ENCODE results near the gene CTXN1.

GRCh38 chr19:7895565-7895964 lies 30.4 kb downstream of the CTXN1 start:
- TF ChIP-seq, protein P1, sequence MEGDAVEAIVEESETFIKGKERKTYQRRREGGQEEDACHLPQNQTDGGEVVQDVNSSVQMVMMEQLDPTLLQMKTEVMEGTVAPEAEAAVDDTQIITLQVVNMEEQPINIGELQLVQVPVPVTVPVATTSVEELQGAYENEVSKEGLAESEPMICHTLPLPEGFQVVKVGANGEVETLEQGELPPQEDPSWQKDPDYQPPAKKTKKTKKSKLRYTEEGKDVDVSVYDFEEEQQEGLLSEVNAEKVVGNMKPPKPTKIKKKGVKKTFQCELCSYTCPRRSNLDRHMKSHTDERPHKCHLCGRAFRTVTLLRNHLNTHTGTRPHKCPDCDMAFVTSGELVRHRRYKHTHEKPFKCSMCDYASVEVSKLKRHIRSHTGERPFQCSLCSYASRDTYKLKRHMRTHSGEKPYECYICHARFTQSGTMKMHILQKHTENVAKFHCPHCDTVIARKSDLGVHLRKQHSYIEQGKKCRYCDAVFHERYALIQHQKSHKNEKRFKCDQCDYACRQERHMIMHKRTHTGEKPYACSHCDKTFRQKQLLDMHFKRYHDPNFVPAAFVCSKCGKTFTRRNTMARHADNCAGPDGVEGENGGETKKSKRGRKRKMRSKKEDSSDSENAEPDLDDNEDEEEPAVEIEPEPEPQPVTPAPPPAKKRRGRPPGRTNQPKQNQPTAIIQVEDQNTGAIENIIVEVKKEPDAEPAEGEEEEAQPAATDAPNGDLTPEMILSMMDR (conservative IDR thresholded peaks at IDR 0.05; ENCODE audit: low read depth, low read length): no peak
- no peak for TF ChIP-seq EZH2 (IDR thresholded peaks at IDR 0.05; ENCODE audit: borderline replicate concordance, low read depth, low read length, poor library complexity, severe bottlenecking)
